K562 (cell line): ENCODE data around the gene MCAM. TPM values are rescaled to one million over a fixed set of nuclear protein-coding genes. Genes with fewer than 3 reads are reported as not detected.

ENCODE experiments used
- CBFA2T3 ChIP-seq: fragments of 450-650 bp; IDR thresholded peaks from 2 replicates; pipeline ENCODE4 v1.6.1; 2017
- COPS2 ChIP-seq: fragments of 450-650 bp; conservative IDR thresholded peaks from 2 replicates; pipeline ENCODE4 v1.6.1; 2016; ENCODE audit warnings: mild to moderate bottlenecking, moderate library complexity
- ELF1 ChIP-seq: fragments of 200-800 bp; sonication (Bioruptor generic); IDR thresholded peaks from 2 replicates; pipeline ENCODE4 v1.6.1; 2016; ENCODE audit warnings: missing genetic modification characterization, missing compliant biosample characterization
- FIP1L1 ChIP-seq: fragments of 200-400 bp; formaldehyde crosslinking; IDR thresholded peaks from 2 replicates; pipeline ENCODE4 v1.6.1; 2018; ENCODE audit warnings: mild to moderate bottlenecking, low read depth, low read length; ENCODE audit not compliant: poor library complexity, severe bottlenecking
- HNRNPLL ChIP-seq: fragments of 200-400 bp; formaldehyde crosslinking; IDR thresholded peaks from 2 replicates; pipeline ENCODE4 v1.6.1; 2017; ENCODE audit warnings: low read length, low read depth, mild to moderate bottlenecking; ENCODE audit not compliant: poor library complexity, severe bottlenecking
- MAFF ChIP-seq: IDR thresholded peaks from 2 replicates; pipeline ENCODE4 v1.6.1; 2012; ENCODE audit warnings: low read length, improper control_type of control experiment
- NBN ChIP-seq: fragments of 450-650 bp; IDR thresholded peaks from 2 replicates; pipeline ENCODE4 v1.6.1; 2016; ENCODE audit warnings: low read depth, mild to moderate bottlenecking
- NONO ChIP-seq, 2 experiments: fragments of 200-400 bp in 1 of 2; fragments of 450-650 bp in 1 of 2; formaldehyde crosslinking in 1 of 2; IDR thresholded peaks; 2 replicates each; pipeline ENCODE4 v1.6.1; 2017; ENCODE audit warnings: low read depth in 2 of 2, mild to moderate bottlenecking in 2 of 2, moderate library complexity in 2 of 2, low read length in 1 of 2
- RAD51 ChIP-seq: fragments of 450-650 bp; IDR thresholded peaks from 2 replicates; pipeline ENCODE4 v1.7.1; 2016; ENCODE audit warnings: low read depth, mild to moderate bottlenecking, borderline replicate concordance
- TRIM28 ChIP-seq: fragments of 450-650 bp; IDR thresholded peaks from 2 replicates; pipeline ENCODE4 v1.6.1; 2017
- XRCC5 ChIP-seq: fragments of 200-400 bp; formaldehyde crosslinking; IDR thresholded peaks from 2 replicates; pipeline ENCODE4 v1.6.1; 2017; ENCODE audit warnings: low read depth, mild to moderate bottlenecking, low read length
- ZC3H8 ChIP-seq: fragments of 450-650 bp; IDR thresholded peaks from 2 replicates; pipeline ENCODE4 v1.6.1; 2017
- ZNF263 ChIP-seq: sonication (generic); formaldehyde crosslinking; IDR thresholded peaks from 2 replicates; pipeline ENCODE4 v1.8.0; 2022; ENCODE audit warnings: mild to moderate bottlenecking, missing genetic modification reagents, borderline replicate concordance
- polyA plus RNA-seq, 8 experiments: library from polyadenylated mRNA; depleted of rRNA in 4 of 8; stranded (reverse) in 5 of 8; unstranded in 3 of 8; fragments of >200 nt; fragmentation: Nextera tagmentation in 2 of 8; fragmentation: Illumina TruSeq in 1 of 8; extraction: Ambion mirVana in 2 of 8; extraction: Trizol in 1 of 8; gene quantifications; 2 replicates each; pipeline versions ENCODE4 v1.2.1 to v1.2.3, GENCODE V29; 2011 to 2014; ENCODE audit warnings: inconsistent platforms in 1 of 8, missing spikeins in 1 of 8
- total RNA-seq, 7 experiments: library from RNA; depleted of rRNA in 6 of 7; stranded (reverse); fragments of >200 nt in 6 of 7; fragmentation: Illumina TruSeq in 2 of 7; extraction: Trizol in 2 of 7; gene quantifications; 2 replicates each; pipeline versions ENCODE4 v1.2.1 to v1.2.3, GENCODE V29; 2011 to 2021; ENCODE audit warnings: low replicate concordance in 1 of 7
- TF ChIP-seq, protein P1 (sequence below): fragments of 450-650 bp; IDR thresholded peaks from 2 replicates; pipeline ENCODE4 v1.6.1; 2016
- TF ChIP-seq, protein P2 (sequence below): fragments of 250-450 bp; sonication (Bioruptor Pico); IDR thresholded peaks from 2 replicates; pipeline ENCODE4 v1.8.0; 2022; ENCODE audit warnings: moderate library complexity, mild to moderate bottlenecking, inconsistent platforms
- TF ChIP-seq, protein P3 (sequence below): fragments of 450-650 bp; IDR thresholded peaks from 2 replicates; pipeline ENCODE4 v1.6.1; 2016; ENCODE audit warnings: mild to moderate bottlenecking
- TF ChIP-seq, protein P4 (sequence below): fragments of 250-450 bp; sonication (Bioruptor Pico); IDR thresholded peaks from 2 replicates; pipeline ENCODE4 v1.5.0; 2020; ENCODE audit warnings: mild to moderate bottlenecking, borderline replicate concordance
- TF ChIP-seq, protein P5 (sequence below): fragments of 450-650 bp; formaldehyde crosslinking; IDR thresholded peaks from 2 replicates; pipeline ENCODE4 v1.4.0; 2022; ENCODE audit warnings: missing genetic modification characterization

Gene MCAM
- total and polyA plus RNA-seq, 9 of the 15 experiments (the other 6 are each of a cell fraction or from before 2014, with no cell fraction given) = 14.7 to 118 (median 53.6) TPM

DNA sequence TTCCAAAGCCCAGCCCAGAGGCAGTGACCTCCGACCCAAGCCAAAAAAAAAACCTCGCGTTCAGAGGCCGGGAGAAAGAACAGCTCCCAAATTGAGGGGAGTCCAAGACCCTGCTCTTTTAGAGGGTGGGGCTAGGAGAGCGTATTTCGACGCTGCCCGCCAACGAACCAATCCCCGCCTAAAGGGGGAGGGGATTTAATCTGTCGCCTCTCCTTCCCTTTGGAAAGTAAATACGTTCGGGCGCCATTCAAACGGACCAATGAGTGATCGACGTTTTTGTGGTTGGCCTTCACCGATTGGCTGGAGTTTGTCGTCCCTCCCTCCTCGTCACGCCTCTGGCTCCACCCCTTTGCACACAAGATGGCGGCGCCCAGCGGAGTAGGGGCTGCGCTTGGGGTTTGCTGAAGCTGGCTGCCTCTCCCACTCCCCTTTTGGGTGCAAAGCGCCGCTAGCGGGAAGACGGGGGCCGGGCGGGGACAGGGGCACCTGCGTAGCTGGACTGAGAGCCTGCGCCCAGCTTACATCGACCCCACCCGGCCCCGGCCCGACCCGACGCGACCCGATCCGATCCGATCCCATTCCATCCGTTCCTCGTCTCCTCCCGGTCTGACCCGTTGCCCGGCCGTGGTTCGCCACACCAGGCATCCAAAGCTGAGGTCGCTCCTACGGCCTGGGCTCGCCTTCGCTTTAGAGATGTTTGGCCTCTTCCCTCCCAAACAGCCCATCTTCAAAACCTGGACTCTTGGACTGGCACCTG lies 17.4 kb upstream of the MCAM start, which contains the start of gene RNF26 (continued):
- TF ChIP-seq, protein P1, sequence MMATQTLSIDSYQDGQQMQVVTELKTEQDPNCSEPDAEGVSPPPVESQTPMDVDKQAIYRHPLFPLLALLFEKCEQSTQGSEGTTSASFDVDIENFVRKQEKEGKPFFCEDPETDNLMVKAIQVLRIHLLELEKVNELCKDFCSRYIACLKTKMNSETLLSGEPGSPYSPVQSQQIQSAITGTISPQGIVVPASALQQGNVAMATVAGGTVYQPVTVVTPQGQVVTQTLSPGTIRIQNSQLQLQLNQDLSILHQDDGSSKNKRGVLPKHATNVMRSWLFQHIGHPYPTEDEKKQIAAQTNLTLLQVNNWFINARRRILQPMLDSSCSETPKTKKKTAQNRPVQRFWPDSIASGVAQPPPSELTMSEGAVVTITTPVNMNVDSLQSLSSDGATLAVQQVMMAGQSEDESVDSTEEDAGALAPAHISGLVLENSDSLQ = peak; percentile 81
- TF ChIP-seq, protein P2, sequence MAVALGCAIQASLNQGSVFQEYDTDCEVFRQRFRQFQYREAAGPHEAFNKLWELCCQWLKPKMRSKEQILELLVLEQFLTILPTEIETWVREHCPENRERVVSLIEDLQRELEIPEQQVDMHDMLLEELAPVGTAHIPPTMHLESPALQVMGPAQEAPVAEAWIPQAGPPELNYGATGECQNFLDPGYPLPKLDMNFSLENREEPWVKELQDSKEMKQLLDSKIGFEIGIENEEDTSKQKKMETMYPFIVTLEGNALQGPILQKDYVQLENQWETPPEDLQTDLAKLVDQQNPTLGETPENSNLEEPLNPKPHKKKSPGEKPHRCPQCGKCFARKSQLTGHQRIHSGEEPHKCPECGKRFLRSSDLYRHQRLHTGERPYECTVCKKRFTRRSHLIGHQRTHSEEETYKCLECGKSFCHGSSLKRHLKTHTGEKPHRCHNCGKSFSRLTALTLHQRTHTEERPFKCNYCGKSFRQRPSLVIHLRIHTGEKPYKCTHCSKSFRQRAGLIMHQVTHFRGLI (CRISPR knock-in tag) = no peak
- no peak for TF ChIP-seq TRIM28
- no peak for TF ChIP-seq ZC3H8
- TF ChIP-seq, protein P3, sequence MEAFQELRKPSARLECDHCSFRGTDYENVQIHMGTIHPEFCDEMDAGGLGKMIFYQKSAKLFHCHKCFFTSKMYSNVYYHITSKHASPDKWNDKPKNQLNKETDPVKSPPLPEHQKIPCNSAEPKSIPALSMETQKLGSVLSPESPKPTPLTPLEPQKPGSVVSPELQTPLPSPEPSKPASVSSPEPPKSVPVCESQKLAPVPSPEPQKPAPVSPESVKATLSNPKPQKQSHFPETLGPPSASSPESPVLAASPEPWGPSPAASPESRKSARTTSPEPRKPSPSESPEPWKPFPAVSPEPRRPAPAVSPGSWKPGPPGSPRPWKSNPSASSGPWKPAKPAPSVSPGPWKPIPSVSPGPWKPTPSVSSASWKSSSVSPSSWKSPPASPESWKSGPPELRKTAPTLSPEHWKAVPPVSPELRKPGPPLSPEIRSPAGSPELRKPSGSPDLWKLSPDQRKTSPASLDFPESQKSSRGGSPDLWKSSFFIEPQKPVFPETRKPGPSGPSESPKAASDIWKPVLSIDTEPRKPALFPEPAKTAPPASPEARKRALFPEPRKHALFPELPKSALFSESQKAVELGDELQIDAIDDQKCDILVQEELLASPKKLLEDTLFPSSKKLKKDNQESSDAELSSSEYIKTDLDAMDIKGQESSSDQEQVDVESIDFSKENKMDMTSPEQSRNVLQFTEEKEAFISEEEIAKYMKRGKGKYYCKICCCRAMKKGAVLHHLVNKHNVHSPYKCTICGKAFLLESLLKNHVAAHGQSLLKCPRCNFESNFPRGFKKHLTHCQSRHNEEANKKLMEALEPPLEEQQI = no peak
- TF ChIP-seq, protein P4, sequence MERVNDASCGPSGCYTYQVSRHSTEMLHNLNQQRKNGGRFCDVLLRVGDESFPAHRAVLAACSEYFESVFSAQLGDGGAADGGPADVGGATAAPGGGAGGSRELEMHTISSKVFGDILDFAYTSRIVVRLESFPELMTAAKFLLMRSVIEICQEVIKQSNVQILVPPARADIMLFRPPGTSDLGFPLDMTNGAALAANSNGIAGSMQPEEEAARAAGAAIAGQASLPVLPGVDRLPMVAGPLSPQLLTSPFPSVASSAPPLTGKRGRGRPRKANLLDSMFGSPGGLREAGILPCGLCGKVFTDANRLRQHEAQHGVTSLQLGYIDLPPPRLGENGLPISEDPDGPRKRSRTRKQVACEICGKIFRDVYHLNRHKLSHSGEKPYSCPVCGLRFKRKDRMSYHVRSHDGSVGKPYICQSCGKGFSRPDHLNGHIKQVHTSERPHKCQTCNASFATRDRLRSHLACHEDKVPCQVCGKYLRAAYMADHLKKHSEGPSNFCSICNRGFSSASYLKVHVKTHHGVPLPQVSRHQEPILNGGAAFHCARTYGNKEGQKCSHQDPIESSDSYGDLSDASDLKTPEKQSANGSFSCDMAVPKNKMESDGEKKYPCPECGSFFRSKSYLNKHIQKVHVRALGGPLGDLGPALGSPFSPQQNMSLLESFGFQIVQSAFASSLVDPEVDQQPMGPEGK (CRISPR knock-in tag) = no peak
- TF ChIP-seq RAD51 = no peak
- no peak for TF ChIP-seq NBN
- TF ChIP-seq, protein P5, sequence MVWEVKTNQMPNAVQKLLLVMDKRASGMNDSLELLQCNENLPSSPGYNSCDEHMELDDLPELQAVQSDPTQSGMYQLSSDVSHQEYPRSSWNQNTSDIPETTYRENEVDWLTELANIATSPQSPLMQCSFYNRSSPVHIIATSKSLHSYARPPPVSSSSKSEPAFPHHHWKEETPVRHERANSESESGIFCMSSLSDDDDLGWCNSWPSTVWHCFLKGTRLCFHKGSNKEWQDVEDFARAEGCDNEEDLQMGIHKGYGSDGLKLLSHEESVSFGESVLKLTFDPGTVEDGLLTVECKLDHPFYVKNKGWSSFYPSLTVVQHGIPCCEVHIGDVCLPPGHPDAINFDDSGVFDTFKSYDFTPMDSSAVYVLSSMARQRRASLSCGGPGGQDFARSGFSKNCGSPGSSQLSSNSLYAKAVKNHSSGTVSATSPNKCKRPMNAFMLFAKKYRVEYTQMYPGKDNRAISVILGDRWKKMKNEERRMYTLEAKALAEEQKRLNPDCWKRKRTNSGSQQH (CRISPR knock-in tag) = no peak
- TF ChIP-seq MAFF = no peak
- TF ChIP-seq HNRNPLL = peak; percentile 24
- TF ChIP-seq ELF1 (tag) = no peak
- TF ChIP-seq NONO (IDR thresholded peaks at IDR 0.05; ENCODE audit: low read depth in 2 of 2, low read length in 1 of 2) = no peak
- no peak for TF ChIP-seq FIP1L1
- no peak for TF ChIP-seq CBFA2T3
- TF ChIP-seq XRCC5 = no peak
- no peak for TF ChIP-seq ZNF263
- no peak for TF ChIP-seq COPS2
